Measurements from ENCODE around the gene CPD.
A peak's percentile ranks its signal among the peaks of the same experiment; 100 is the strongest.
"Not testable (repeated sequence)": the region's sequence is repeated elsewhere in the genome, so short reads cannot be mapped to it uniquely, and the experiment has no call there.

Gene CPD

DNA sequence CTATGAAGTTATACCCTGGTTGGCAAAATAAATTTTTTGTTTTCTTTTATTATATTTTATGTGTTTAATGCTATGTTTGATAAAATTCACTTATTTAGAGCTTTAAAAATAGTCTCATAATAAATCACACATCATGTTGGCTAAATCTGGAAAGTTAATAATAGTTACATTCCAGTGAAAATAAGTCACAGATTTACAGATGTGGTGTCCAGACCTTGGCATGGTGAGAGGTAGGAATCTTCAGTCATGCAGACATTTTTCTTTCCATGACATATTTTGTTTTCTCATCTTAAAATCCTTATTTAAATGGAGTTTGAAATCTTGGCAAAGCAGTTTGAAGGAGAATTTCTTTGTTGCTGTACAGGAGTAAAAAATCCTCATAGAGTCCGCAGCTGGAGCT lies 50.4 kb downstream of the CPD start:
- no peak for DNase-seq (ENCODE audit: low spot score)

DNA sequence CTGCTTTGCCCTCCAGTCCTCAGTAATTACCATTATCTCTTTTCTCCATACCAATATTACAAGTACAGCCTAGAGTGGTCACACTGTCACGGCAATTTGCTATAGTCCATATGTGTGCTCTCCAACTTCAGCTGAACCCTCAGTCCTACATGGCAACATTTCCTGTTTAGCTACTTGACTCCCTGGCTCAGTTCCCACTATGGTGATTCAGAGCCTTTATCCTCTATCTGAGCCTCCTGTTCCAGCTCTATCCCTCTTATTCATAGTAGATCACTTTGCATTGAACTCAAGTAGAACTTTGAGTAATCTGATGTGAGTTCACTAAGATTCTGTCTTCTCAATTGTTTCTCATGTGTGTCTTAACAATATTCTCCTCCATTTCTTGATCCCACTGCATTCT lies 54.8 kb downstream of the CPD start:
- no peak for DNase-seq (ENCODE audit: low spot score)

DNA sequence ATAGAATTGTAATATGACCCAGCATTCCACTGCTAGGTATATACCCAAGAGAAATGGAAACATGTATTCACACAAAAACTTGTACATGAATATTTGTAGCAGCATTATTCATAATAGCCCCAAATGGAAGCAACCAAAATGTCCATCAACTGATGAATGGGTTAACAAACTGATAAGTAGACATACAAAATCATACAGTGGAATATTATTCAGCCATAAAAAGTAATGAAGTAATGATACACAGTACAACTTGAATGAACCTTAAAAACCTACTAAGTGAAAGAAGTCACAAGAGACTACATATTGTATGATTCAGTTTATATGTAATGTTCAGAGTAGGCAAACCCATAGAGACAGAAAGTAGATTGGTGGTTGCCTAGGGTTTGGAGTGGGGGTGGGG lies 58.0 kb downstream of the CPD start:
- DNase-seq (ENCODE audit: low spot score): no peak

DNA sequence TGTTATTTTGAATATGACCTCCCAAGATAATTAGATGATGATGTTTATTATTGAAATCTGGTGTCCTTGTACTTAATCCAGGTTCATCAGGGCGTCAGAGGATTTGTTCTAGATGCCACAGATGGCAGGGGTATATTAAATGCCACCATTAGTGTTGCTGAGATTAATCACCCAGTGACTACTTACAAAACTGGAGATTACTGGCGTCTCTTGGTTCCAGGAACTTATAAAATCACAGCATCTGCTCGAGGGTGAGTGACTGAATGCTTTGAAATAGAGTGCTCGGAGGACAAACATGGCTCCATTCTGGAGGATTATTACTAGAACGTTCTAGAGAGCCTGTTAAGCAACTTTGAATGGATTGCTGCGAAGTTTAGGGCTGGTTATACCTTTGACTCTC lies 65.0 kb downstream of the CPD start:
- DNase-seq (ENCODE audit: low spot score): peak; percentile 84

DNA sequence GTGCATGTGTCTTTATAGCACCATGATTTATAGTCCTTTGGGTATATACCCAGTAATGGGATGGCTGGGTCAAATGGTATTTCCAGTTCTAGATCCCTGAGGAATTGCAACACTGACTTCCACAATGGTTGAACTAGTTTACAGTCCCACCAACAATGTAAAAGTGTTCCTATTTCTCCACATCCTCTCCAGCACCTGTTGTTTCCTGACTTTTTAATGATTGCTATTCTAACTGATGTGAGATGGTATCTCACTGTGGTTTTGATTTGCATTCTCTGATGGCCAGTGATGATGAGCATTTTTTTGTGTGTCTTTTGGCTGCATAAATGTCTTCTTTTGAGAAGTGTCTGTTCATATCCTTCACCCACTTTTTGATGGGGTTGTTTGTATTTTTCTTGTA lies 67.9 kb downstream of the CPD start:
- not testable (repeated sequence) for DNase-seq (ENCODE audit: low spot score)

DNA sequence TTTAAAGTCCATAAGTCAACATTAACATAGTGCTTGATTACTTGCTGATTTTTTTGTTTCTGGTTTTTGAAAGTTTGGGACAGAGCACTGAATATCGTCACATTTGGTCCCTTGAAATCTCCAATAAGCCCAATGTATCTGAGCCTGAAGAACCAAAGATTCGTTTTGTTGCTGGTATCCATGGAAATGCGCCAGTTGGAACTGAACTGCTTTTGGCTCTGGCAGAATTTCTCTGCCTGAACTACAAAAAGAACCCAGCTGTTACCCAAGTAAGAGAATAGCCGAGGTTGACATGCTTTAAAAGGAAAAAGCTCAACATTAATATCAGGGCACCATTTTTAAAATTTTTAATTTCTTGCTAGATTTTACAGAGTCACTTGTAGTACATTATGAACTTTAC lies 70.8 kb downstream of the CPD start:
- DNase-seq (ENCODE audit: low spot score): no peak

DNA sequence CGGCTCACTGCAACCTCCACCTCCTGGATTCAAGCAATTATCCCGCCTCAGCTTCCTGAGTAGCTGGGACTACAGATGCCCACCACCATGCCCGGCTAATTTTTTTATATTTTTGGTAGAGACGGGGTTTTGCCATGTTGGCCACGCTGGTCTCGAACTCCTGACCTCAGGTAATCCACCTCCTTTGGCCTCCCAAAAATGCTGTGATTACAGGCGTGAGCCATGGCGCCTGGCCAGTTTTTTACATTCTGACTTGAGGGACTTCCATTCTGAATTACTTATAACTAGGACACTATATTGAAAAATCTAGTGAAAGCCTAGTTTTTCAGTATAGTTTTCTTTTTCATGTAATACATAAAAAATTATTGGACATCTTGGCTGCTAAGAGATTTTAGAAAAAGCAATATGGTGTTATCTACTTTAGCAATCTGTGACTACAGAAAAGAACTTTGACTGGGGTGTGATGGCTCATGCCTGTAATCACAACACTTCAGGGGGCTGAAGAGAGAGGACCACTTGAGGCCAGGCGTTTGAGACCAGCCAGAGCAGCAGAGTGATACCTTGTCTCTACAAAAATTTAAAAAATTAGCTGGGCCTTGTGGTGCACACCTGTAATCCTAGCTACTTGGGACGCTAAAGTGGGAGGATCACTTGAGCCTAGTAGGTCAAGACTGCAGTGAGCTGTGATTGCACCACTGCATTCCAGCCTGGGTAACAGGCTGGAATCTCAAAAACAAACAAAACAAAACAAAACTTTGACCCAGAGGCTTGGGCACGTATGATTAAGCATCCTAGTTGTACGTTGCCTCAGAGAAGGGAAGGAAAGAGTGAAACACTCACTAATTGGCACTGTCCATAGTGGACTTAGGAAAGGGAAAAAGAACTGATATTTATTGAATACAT lies 71.6 kb downstream of the CPD start:
- DNase-seq (ENCODE audit: low spot score): no peak

DNA sequence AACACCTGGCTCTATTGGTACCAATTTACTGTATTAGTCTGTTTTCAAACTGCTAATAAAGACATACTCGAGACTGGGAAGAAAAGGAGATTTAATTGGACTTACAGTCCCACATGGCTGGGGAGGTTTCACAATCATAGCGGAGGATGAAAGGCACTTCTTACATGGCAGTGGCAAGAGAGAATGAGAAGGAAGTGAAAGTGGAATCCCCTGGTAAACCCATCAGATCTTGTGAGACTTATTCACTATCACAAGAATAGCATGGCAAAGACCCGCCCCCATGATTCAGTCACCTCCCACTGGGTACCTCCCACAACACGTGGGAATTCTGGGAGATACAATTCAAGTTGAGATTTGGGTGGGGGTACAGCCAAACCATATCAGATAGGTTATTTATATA lies 75.9 kb downstream of the CPD start:
- no peak for DNase-seq (ENCODE audit: low spot score)

DNA sequence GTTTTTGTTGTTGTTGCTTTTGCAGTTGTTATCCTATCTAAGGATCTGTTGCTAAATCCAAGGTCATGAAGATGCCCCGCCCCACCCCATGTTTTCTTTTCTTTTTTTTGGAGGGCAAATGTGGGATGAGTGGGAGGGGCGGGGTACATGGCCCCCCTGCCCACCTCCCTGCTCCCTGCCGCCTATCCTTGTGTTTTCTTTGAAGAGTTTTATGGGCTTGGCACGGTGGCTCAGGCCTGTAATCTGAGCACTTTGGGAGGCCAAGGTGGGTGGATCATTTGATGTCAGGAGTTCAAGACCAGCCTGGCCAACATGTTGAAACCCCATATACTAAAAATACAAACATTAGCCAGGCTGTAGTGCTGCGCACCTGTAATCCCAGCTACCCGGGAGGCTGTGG lies 79.6 kb downstream of the CPD start:
- DNase-seq (ENCODE audit: low spot score): no peak

DNA sequence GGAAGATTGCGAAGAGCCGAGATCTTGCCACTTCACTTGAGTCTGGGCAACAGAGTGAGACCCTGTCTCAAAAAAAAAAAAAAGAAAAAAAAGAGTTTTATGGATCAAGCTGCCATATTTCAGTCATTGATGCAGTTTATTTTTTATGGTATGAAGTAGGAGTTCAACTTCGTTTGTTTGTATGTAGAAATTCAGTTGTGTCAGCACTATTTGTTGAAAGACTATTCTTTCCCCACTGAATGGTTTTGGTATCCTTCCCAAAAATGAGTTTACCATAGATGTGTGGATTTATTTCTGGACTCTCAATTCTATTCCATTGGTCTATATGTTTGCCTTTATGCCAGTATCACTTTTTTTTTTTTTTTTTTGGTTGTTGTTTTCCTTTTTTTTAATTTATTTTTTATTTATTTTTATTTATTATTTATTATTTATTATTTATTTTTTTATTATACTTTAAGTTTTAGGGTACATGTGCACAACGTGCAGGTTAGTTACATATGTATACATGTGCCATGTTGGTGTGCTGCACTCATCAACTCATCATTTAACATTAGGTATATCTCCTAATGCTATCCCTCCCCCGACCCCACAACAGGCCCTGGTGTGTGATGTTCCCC lies 80.2 kb downstream of the CPD start:
- DNase-seq (ENCODE audit: low spot score): not testable (repeated sequence)

DNA sequence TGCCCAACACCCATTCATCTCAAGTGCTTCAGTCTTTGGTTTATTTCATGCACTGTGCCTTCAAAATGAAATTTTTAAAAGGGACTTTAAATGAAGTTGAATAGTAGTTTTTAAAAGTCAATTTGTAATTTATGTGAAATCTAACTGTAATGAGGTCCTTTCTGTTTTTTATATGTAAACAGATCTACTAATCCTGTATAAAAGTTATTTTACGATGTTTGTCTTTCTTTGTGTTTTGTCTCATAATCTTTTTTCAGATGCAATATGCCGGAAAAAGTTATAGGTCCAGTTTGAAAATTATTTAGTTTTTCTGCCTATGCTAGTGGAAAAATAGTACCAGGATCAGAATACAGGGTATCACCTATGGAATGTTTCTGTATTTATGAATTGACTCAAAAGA lies 89.7 kb downstream of the CPD start:
- DNase-seq (ENCODE audit: low spot score): no peak

DNA sequence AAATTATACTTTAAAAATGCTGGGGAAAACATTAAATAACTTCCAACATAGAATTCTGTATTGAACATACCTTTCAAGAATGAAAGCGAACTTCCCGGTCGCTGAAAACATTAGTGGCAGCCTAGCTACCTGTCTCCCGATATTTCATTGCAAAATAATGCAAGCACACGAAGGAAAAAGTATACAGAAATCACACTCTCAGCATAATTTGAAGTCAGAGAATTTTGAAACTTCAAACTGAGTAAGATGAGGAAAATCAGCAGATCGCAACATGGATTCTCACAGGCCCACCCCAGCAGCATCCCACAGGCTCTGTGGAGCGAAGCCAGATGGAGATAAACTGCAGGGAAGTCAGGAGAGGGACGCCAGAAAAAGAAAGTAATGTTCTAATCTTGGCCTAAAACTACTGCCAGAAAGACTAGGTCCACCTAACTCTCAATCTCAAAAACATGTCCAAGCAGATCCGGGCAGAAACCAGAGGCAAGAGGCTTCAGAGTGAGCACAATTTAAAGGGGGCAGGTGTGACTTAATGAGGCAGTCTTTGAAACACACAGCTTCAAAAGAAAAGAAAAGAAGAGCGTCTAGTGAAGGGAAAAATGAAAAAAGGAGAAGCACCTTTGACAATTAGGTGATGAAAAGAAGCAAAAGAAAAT lies 93.6 kb downstream of the CPD start:
- peak; percentile 35 for DNase-seq (ENCODE audit: low spot score)

DNA sequence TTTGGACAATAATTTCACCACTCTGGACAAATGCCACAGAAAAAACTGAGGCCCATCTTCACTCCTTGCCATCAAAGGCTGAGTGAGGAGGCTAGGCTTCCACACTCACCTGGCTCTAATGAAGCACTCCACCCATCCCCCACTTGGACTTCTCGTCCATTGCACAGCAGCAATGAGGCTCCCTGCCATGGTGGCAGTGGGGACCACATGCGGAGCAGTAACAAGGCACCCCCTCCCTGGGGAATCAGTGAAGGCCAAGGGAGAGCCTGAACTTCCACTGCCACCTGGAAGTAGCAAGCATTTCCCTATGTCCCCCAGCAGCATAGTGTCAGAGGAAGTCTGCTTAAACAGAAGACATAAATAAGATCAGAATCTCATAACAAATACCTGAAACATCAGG lies 96.5 kb downstream of the CPD start:
- no peak for DNase-seq (ENCODE audit: low spot score)

DNA sequence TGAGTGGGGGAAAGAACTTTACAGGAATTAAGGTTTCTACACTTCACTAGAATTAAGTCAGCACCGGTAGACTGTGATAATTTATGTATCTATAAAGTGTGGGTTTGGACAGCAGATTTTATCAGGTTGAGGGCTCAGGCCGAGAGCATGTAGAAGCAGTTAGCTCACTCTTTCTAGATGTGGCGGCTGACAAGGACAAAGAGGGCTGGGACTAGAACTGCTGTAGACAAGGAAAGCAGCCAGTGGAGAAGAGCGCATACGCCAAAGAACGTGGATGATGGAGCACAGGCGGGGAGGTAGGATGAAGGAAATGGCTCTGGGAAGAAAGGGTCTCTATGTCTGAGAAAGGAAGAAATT lies 98.0 kb downstream of the CPD start:
- no peak for DNase-seq (ENCODE audit: low spot score)

DNA sequence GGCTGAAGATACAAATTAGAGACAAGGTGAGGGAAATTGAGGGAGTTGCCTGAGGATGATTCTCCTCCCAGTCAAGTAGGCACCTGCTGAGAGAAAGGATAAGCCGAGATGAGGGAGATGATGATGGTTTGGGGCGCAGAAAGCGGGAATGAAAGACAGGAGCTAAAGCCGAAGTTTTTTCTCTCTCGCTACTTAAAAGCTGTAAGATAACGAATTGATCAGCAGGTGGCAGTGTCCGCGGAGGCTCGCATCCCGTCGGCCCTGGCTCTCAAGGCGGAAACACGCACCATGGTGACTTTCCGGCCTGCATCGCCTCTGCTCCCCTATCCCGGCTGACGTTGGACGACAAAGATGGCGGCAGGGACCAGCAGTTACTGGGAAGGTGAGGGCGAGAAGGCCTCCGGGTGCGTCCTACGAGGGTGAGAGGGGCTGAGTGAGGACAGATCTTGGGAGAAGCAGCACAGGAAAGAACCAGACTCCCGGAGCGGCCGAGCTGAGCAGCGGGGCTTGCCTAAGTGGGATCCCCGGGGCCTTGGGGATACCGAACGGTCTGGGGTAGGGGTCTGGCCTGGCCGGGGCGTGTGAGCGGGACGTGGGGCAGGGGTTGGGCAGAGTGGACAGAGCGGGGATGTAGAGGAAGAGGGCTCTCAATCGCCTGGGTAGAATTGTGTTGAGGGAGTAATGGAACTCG lies 98.5 kb downstream of the CPD start, which contains the start of gene GOSR1:
TSS of gene GOSR1 (plus strand) at position 326 of the 691 bp plus-strand sequence. CDS start at position 352, 26 bp downstream.
- peak; percentile 98 for DNase-seq (ENCODE audit: low spot score)

DNA sequence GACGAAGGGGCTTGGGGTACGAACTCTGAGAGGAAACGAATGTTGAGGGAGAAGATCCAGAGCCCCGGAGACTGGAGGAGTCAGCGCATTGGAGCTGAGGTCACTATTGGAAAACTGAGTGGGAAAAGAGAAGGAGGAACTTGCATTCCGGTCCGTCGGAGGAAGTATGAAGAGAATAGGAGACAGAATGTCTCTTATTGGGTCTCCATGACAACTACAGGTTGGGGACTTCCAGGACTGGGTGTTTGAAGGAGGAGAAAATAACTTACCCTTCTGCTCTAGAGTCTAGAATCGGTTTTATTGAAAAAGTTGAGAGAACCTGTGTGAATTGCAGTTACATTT lies 99.0 kb downstream of the CPD start:
- DNase-seq (ENCODE audit: low spot score): no peak

DNA sequence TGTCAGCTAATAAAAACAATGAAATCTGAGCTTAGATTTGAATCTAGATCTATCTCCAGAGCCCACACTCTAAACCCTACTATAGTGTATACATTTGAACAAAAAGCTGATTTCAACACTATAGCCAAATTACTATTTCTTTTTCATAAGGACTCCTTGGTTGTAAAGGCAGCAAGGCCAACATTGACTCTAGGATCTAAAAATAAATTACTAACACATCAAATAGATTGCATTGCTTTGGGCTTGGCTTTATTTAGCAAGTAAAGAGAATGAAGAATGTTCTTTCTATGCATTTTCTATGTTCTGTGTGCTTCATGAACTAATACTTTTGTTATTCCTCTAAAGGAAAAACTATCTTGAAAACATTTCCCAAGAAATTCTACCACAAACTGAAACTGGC lies 103.8 kb downstream of the CPD start:
- DNase-seq (ENCODE audit: low spot score): no peak

DNA sequence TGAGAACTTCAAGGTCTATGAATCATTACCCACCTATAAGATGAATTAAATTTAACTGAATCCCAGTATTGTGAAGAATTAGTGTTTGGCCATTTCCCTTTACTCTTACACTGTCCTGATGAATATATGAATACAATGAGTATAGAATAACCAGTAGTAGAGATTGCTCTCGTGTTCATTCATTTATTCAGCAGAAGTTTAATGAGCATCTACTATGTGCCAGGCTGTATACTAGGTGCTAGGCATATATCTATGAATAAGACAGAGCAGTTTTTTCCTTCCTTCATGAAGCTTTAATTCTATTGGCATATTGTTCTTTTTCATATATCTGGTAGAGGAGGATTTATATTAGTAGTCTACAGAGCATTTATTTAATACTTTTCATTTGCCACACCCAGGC lies 104.4 kb downstream of the CPD start:
- no peak for DNase-seq (ENCODE audit: low spot score)

DNA sequence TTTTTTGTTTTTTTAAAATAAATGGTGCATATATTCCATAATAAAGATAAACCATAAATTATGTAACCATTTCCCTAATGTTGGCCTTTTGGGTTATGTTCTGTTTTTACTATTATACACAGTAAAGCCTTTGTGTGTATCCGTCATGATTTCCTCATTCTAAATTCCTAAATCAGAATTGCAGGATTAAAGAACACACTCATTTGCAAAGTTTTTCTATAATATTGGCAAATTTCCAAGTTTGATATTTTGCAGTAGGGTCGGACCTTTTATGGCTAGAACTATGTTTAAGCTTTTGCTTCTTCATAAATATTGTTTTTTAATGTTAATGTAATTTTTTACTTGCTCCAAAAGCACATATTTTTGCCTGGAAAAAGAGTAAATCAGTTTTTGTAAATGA lies 115.1 kb downstream of the CPD start:
- no peak for DNase-seq (ENCODE audit: low spot score)

DNA sequence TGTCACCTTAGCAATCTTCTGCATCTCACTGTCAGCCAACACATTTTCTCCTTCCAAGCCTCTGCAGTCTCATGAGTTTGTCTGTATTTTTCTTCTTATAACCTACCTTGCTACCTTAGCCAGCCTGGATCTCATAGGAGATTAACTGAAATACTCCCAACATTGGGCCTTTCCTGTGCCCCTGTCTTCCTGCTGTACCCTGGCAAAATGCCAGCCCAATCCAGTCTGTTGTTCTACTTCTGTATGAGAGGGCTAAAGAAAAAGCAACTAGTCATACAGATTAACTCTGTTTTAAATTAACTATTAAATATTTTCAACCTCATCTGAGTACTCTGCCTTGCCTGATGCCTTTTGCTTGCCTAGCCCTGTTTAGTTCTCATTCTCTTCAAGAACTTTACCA lies 116.9 kb downstream of the CPD start:
- DNase-seq (ENCODE audit: low spot score): no peak

DNA sequence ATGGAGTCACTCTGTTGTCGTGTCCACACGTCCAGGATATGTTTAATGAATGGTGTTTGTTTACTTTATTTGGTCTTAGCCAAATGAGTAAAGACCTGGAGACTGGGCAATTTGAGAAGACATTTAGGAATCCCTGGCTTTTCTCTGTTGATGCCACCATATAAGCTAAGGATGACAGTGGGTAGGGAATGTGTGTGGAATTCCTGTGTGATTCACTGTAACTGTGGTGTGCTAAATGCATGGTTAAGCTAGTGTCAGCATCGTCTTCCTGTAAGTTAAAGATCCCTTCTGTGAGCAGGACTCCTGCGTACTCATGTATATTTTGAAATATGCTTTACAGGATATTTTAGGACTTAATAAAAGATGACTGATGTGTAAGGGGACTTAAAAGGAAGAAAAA lies 124.8 kb downstream of the CPD start:
- no peak for DNase-seq (ENCODE audit: low spot score)

DNA sequence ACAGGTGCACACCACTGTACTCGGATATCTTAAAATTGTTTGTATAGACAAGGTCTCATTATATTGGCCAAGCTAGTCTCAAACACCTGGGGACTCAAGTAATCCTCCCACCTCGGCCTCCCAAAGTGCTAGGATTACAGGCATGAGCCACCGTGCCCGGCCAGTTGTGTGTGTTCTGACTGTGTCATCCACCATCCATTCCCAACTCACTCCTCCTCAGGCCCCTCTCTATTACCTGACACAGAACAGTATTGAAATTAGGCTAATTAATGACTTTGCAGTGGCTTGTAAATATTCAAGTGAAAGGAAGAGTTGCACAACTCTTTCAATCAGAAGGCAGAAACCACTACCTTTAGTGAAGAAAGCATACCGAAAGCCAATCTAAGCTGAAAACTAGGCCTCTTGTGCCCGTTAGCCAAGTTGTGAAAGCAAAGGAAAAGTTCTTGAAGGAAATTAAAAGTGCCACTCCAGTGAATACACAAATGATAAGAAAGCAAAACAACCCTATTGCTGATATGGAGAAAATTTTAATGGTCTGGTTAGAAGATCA lies 127.2 kb downstream of the CPD start:
- DNase-seq (ENCODE audit: low spot score): no peak
